HG03060 (cell line): ENCODE measurements around the gene GBGT1.

ENCODE experiments used
- ATAC-seq: cut with Tn5 transposase; IDR thresholded peaks from one replicate; pipeline ENCODE4 v1.9.1; 2021; ENCODE audit warnings: low read depth, moderate number of reproducible peaks; ENCODE audit not compliant: unreplicated experiment

The GBGT1 gene

GRCh38 chr9:133129001-133129795 is 34.5 kb downstream of the GBGT1 start:
- no peak for ATAC-seq

GRCh38 chr9:133128152-133128551 is 35.6 kb downstream of the GBGT1 start:
- ATAC-seq = no peak

GRCh38 chr9:133127340-133127981 is 36.3 kb downstream of the GBGT1 start:
- ATAC-seq = no peak

GRCh38 chr9:133126697-133127339 is 36.9 kb downstream of the GBGT1 start:
- no peak for ATAC-seq

- no peak for ATAC-seq
Measured at GRCh38 chr9:133125941-133126696, 37.6 kb downstream of the GBGT1 start.

GRCh38 chr9:133124907-133125275 is 38.8 kb downstream of the GBGT1 start:
- ATAC-seq = no peak

- no peak for ATAC-seq
Measured at GRCh38 chr9:133124123-133124906, 39.4 kb downstream of the GBGT1 start.

- no peak for ATAC-seq
Measured at GRCh38 chr9:133122935-133123611, 40.6 kb downstream of the GBGT1 start.

- ATAC-seq = no peak
Measured at GRCh38 chr9:133122605-133122934, 41.1 kb downstream of the GBGT1 start.

GRCh38 chr9:133121915-133122550 is 41.7 kb downstream of the GBGT1 start:
- no peak for ATAC-seq

GRCh38 chr9:133121198-133121914 is 42.4 kb downstream of the GBGT1 start, which contains the start of gene RALGDS:
Gene RALGDS, minus strand, starts transcription at chr9:133121240. Its CDS starts 86 bp downstream, at chr9:133121154.
- ATAC-seq = no peak

GRCh38 chr9:133120501-133121197 is 43.1 kb downstream of the GBGT1 start:
- no peak for ATAC-seq

GRCh38 chr9:133119846-133120500 is 43.7 kb downstream of the GBGT1 start:
- ATAC-seq = no peak

- ATAC-seq = no peak
Measured at GRCh38 chr9:133119103-133119845, 44.4 kb downstream of the GBGT1 start.

GRCh38 chr9:133118568-133118967 is 45.1 kb downstream of the GBGT1 start:
- ATAC-seq = no peak

GRCh38 chr9:133118179-133118520 is 45.6 kb downstream of the GBGT1 start:
- ATAC-seq = no peak
